ENCODE results near the gene VOPP1. TPM values are rescaled to one million over a fixed set of nuclear protein-coding genes. Genes with fewer than 3 reads are reported as not detected.

VOPP1 gene
- total RNA-seq, 4 donors from 2014 or later: 22.1 to 79.2 (median 73.9) TPM

DNA sequence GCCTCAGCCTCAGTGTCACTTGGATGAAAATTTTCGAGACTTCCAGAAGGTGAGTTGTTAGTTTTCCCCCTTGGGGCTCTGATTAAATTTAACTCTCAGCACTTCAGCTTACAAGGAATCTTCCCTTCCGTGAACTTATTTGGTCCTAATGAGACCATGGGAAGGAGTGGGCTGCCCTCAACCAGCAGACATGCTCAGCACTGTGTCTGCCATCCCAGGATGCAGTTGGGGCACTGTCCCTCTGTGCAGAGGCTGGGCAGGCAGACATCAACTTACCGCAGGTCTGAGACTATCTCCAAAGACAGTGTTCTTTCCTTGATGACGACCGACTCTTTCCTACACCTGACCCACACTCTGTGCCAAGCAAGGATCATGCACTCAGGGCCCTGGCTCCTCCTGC lies 36.7 kb downstream of the VOPP1 start:
- peak overlapping the region; percentile 49 to 81 (median 74) for H3K27ac ChIP-seq
- H3K27me3 ChIP-seq: no peaks in the 10 kb centered on the region
- no peak for DNase-seq
- in situ Hi-C loops (cut with MboI; ENCODE audit: low pct_ligation_motif_present in 1 of 4, low pct_unique_long_range_greater_than_20kb in 1 of 4, low sequenced_read_pairs in 3 of 4): no loop called here
- intact Hi-C loops (cut with DNase I; ENCODE audit: low total_unique reads): no loop called here
- H3K9me3 ChIP-seq: no peaks in the 10 kb centered on the region
- WGBS, 2 donors (ENCODE audit: low coverage in 1 of 2): 78 to 100% methylated on average over 3 to 5 of the region's 5 CpGs
- TF ChIP-seq EP300 (IDR thresholded peaks at IDR 0.05; ENCODE audit: low read depth) (no peak), POLR2A (IDR thresholded peaks at IDR 0.05) (no peak), POLR2AphosphoS5 (IDR thresholded peaks at IDR 0.05) (no peak)
- TF ChIP-seq, protein P1, sequence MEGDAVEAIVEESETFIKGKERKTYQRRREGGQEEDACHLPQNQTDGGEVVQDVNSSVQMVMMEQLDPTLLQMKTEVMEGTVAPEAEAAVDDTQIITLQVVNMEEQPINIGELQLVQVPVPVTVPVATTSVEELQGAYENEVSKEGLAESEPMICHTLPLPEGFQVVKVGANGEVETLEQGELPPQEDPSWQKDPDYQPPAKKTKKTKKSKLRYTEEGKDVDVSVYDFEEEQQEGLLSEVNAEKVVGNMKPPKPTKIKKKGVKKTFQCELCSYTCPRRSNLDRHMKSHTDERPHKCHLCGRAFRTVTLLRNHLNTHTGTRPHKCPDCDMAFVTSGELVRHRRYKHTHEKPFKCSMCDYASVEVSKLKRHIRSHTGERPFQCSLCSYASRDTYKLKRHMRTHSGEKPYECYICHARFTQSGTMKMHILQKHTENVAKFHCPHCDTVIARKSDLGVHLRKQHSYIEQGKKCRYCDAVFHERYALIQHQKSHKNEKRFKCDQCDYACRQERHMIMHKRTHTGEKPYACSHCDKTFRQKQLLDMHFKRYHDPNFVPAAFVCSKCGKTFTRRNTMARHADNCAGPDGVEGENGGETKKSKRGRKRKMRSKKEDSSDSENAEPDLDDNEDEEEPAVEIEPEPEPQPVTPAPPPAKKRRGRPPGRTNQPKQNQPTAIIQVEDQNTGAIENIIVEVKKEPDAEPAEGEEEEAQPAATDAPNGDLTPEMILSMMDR (IDR thresholded peaks at IDR 0.05): no peak
- H3K4me1 ChIP-seq: peaks cover 13 to 49% (median 36%) of the 10 kb centered on the region in 4 donors
- H3K4me3 ChIP-seq: no peak overlapping the region
- H3K36me3 ChIP-seq: no peaks in the 10 kb centered on the region

DNA sequence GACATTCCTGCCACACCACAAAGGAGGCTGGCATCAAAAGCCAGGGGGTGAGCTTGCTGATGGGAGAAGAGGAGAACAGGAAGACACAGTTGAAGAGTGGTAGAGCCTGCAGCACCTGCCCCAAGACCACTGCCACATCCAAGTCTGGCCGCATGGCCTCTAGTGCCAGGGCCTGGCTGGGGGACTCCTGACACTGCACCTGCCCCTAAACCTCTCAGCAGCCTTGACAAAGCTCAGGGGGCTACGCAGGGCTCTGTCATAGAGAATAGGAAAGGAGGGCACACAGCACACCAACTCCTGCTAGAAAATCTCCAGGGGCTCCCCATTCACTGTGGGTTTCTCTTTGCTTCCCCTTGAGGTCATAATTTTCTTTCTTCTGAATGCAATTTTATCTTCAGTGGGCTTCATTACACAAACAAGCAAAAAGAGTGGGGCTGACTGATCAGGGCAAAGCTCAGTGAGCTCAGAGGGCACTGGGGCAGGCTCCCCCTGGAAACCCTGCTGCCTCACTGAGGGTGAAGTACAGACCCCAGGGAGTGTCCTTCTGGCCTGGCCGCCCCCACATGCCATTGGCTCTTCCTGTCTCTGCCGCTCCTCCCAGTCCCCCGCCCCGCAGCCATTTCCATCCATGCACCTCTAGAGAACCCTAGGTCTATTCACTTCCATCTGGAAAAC lies 37.2 kb downstream of the VOPP1 start:
- intact Hi-C loops (cut with DNase I; ENCODE audit: low total_unique reads): no loop called here
- DNase-seq: no peak
- no peak for TF ChIP-seq POLR2A (IDR thresholded peaks at IDR 0.05)
- H3K36me3 ChIP-seq: no peaks in the 10 kb centered on the region
- no peaks in the 10 kb centered on the region for H3K9me3 ChIP-seq
- H3K27me3 ChIP-seq: no peaks in the 10 kb centered on the region
- in situ Hi-C loops (cut with MboI; ENCODE audit: low pct_ligation_motif_present in 1 of 4, low pct_unique_long_range_greater_than_20kb in 1 of 4, low sequenced_read_pairs in 3 of 4): no loop called here
- H3K4me1 ChIP-seq: peaks cover 13 to 49% (median 36%) of the 10 kb centered on the region in 4 donors
- H3K4me3 ChIP-seq: no peak overlapping the region
- H3K27ac ChIP-seq: peak overlapping the region; percentile 49 to 81 (median 74)
- WGBS, 2 donors (ENCODE audit: low coverage in 1 of 2): 51 to 93% methylated on average over 3 to 6 of the region's 6 CpGs

DNA sequence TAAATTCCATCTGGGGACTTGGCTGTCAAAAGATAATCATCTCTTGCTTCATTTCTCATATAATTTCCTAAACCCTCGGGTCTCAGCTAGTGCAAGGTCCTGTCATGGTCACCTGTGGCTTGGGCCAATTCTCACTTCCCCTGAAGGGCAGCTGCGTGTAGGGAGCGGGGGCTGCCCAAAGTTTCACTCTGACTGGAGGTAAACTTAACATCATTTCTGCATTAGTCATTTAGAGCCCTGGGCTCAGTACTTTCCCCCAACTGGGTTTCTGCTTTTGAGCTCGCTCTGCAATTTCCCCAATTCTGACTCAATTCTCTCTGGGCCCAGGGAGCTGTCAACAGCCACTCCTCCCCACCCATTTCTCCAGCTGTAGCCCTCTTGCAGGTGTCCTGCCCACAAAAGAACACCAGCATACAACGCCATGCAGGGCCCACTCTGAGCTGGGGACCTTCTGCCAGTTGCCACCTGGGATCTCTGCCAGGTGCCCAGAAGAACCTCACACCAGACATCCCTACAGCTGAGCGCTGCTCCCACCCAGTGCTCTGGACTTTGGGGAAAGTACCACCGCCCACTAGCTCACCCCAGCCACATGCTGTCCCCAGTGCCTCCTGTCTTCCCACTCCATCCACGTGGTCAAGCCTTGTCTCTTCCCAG lies 37.9 kb downstream of the VOPP1 start:
- no peak overlapping the region for H3K4me3 ChIP-seq
- DNase-seq: peak; percentile 78
- intact Hi-C loops (cut with DNase I; ENCODE audit: low total_unique reads): no loop called here
- H3K9me3 ChIP-seq: no peaks in the 10 kb centered on the region
- TF ChIP-seq, protein P1 (IDR thresholded peaks at IDR 0.05): no peak
- TF ChIP-seq POLR2AphosphoS5 (IDR thresholded peaks at IDR 0.05): peak in 2 of 3 donors; percentile 49 to 68
- TF ChIP-seq EP300 (IDR thresholded peaks at IDR 0.05; ENCODE audit: low read depth): no peak
- in situ Hi-C loops (cut with MboI; ENCODE audit: low pct_ligation_motif_present in 1 of 4, low pct_unique_long_range_greater_than_20kb in 1 of 4, low sequenced_read_pairs in 3 of 4): no loop called here
- H3K27ac ChIP-seq: peak overlapping the region; percentile 59 to 81 (median 74)
- 65 to 67% methylated on average over 3 to 8 of the region's 8 CpGs for WGBS, 2 donors (ENCODE audit: low coverage in 1 of 2)
- no peaks in the 10 kb centered on the region for H3K27me3 ChIP-seq
- peaks cover 13 to 49% (median 35%) of the 10 kb centered on the region in 4 donors for H3K4me1 ChIP-seq
- H3K36me3 ChIP-seq: no peaks in the 10 kb centered on the region

DNA sequence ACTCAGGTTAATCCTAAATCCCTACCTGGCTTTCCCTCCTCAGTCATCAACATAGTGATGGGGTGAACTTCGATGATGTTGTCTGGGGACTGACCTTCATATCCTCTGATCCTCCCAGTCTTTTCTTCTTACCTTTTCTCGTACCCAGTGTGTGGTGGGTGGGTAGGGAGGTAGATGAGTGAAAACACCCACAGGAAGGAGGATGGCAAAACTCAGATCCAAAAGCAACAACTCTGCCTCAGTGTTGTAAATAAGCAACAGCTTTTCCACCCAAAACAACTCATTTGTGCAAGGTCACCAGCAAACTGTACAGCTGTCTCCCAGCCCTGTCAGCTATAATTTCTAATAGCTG lies 38.6 kb downstream of the VOPP1 start:
- TF ChIP-seq POLR2AphosphoS5 (IDR thresholded peaks at IDR 0.05) (no peak), POLR2A (IDR thresholded peaks at IDR 0.05) (no peak), EP300 (IDR thresholded peaks at IDR 0.05; ENCODE audit: low read depth) (no peak)
- TF ChIP-seq, protein P1 (IDR thresholded peaks at IDR 0.05): no peak
- Histone ChIP-seq H3K4me3 (no peak overlapping the region), H3K36me3 (no peaks in the 10 kb centered on the region), H3K27ac (peak overlapping the region; percentile 59 to 81 (median 74)), H3K9me3 (no peaks in the 10 kb centered on the region), H3K4me1 (peaks cover 13 to 49% (median 33%) of the 10 kb centered on the region in 4 donors), H3K27me3 (no peaks in the 10 kb centered on the region)
- in situ Hi-C loops (cut with MboI; ENCODE audit: low pct_ligation_motif_present in 1 of 4, low pct_unique_long_range_greater_than_20kb in 1 of 4, low sequenced_read_pairs in 3 of 4): no loop called here
- 43 to 61% methylated on average over 2 of the region's 2 CpGs for WGBS, 2 donors (ENCODE audit: low coverage in 1 of 2)
- DNase-seq: no peak
- intact Hi-C loops (cut with DNase I; ENCODE audit: low total_unique reads): no loop called here

Measured in transverse colon (tissue), 4 donors.